H9 (cell line): ENCODE data around the gene GCNT3. TPM values are rescaled to one million over a fixed set of nuclear protein-coding genes. Genes with fewer than 3 reads are reported as not detected.

Source experiments
- DNase-seq: peaks from one replicate; pipeline ENCODE4 v3.0.0-alpha.2; 2017
- H2AFZ ChIP-seq: one replicate; pipeline ENCODE4 v1.6.1; 2013; ENCODE audit warnings: mild to moderate bottlenecking, low read length, control low read depth, moderate library complexity
- H2AK5ac ChIP-seq: 2 replicates; pipeline ENCODE4 v1.6.1; 2013; ENCODE audit warnings: low read length, control low read depth, mixed read lengths; ENCODE audit not compliant: insufficient read length
- H2BK120ac ChIP-seq: one replicate; pipeline ENCODE4 v1.6.1; 2013; ENCODE audit warnings: low read depth, mild to moderate bottlenecking, low read length, control low read depth, inconsistent platforms; ENCODE audit not compliant: poor library complexity, severe bottlenecking
- H2BK12ac ChIP-seq: 2 replicates; pipeline ENCODE4 v1.6.1; 2013; ENCODE audit warnings: low read length, control low read depth, mixed read lengths, low read depth; ENCODE audit not compliant: insufficient read length
- H2BK15ac ChIP-seq: 2 replicates; pipeline ENCODE4 v1.6.1; 2013; ENCODE audit warnings: low read depth, low read length, control low read depth
- H2BK20ac ChIP-seq: one replicate; pipeline ENCODE4 v1.6.1; 2013; ENCODE audit warnings: low read depth, mild to moderate bottlenecking, low read length, control low read depth, inconsistent platforms; ENCODE audit not compliant: poor library complexity, severe bottlenecking
- H2BK5ac ChIP-seq: 2 replicates; pipeline ENCODE4 v1.6.1; 2013; ENCODE audit warnings: low read length, control low read depth, mixed read lengths; ENCODE audit not compliant: insufficient read length
- H3K14ac ChIP-seq: 2 replicates; pipeline ENCODE4 v1.6.1; 2013; ENCODE audit warnings: low read length, control low read depth; ENCODE audit not compliant: insufficient read depth
- H3K18ac ChIP-seq: 2 replicates; pipeline ENCODE4 v1.6.1; 2013; ENCODE audit warnings: low read depth, mild to moderate bottlenecking, mixed read lengths, low read length, control low read depth; ENCODE audit not compliant: insufficient read length
- H3K23ac ChIP-seq: 2 replicates; pipeline ENCODE4 v1.6.1; 2013; ENCODE audit warnings: low read length, control low read depth, mixed read lengths, low read depth; ENCODE audit not compliant: insufficient read length
- H3K23me2 ChIP-seq: 2 replicates; pipeline ENCODE4 v1.6.1; 2013; ENCODE audit warnings: low read depth, mild to moderate bottlenecking, mixed read lengths, low read length, control low read depth; ENCODE audit not compliant: insufficient read length, poor library complexity, severe bottlenecking
- H3K27ac ChIP-seq: 2 replicates; pipeline ENCODE4 v1.5.1; 2013; ENCODE audit warnings: low read length, control low read depth, mixed read lengths, low read depth; ENCODE audit not compliant: insufficient read length
- H3K27me3 ChIP-seq: 2 replicates; pipeline ENCODE4 v1.6.1; 2013; ENCODE audit warnings: low read length, control low read depth, inconsistent platforms; ENCODE audit not compliant: insufficient read depth
- H3K4ac ChIP-seq: 2 replicates; pipeline ENCODE4 v1.6.1; 2013; ENCODE audit warnings: low read depth, mild to moderate bottlenecking, control low read depth, inconsistent platforms, low read length, moderate library complexity
- H3K4me1 ChIP-seq: 2 replicates; pipeline ENCODE4 v1.6.1; 2013; ENCODE audit warnings: low read length, control low read depth, inconsistent platforms; ENCODE audit not compliant: insufficient read depth
- H3K4me2 ChIP-seq: 2 replicates; pipeline ENCODE4 v1.6.1; 2013; ENCODE audit warnings: low read length, control low read depth, mixed read lengths; ENCODE audit not compliant: insufficient read length, insufficient read depth
- H3K56ac ChIP-seq: 2 replicates; pipeline ENCODE4 v1.6.1; 2013; ENCODE audit warnings: low read depth, mild to moderate bottlenecking, mixed read lengths, low read length, control low read depth; ENCODE audit not compliant: insufficient read length
- H3K79me1 ChIP-seq: 2 replicates; pipeline ENCODE4 v1.6.1; 2013; ENCODE audit warnings: low read depth, mild to moderate bottlenecking, moderate library complexity, low read length, control low read depth, inconsistent platforms; ENCODE audit not compliant: insufficient read depth, poor library complexity, severe bottlenecking
- H3K79me2 ChIP-seq: 2 replicates; pipeline ENCODE4 v1.6.1; 2013; ENCODE audit warnings: low read length, control low read depth, inconsistent platforms; ENCODE audit not compliant: insufficient read depth
- H3K9ac ChIP-seq: 2 replicates; pipeline ENCODE4 v1.6.1; 2013; ENCODE audit warnings: low read length, control low read depth, mixed read lengths; ENCODE audit not compliant: insufficient read length; ENCODE audit errors: extremely low read depth
- H3K9me3 ChIP-seq: one replicate; pipeline ENCODE4 v1.6.1; 2013; ENCODE audit warnings: low read depth, low read length, inconsistent platforms; ENCODE audit not compliant: control insufficient read depth
- H3T11ph ChIP-seq: one replicate; pipeline ENCODE4 v1.6.1; 2013; ENCODE audit warnings: mild to moderate bottlenecking, low read length, control low read depth, inconsistent platforms
- H4K20me1 ChIP-seq: one replicate; pipeline ENCODE4 v1.6.1; 2013; ENCODE audit not compliant: control insufficient read depth, insufficient read length, insufficient read depth
- H4K5ac ChIP-seq: 2 replicates; pipeline ENCODE4 v1.6.1; 2013; ENCODE audit warnings: low read depth, mild to moderate bottlenecking, mixed read lengths, low read length, control low read depth; ENCODE audit not compliant: insufficient read length
- H4K8ac ChIP-seq: replicated peaks from 2 replicates; pipeline ENCODE4 v1.6.1; 2013; ENCODE audit warnings: low read length, control low read depth, mixed read lengths, low read depth; ENCODE audit not compliant: insufficient read length
- H4K91ac ChIP-seq: 2 replicates; pipeline ENCODE4 v1.6.1; 2013; ENCODE audit warnings: low read depth, mild to moderate bottlenecking, moderate library complexity, mixed read lengths, low read length, control low read depth; ENCODE audit not compliant: insufficient read length
- H3K27ac Mint-ChIP-seq, 3 experiments: 2 replicates in 2 of 3; 3 replicates in 1 of 3; pipeline ENCODE4 v1.8.0; 2020 to 2021; ENCODE audit warnings: mixed read lengths in 3 of 3, mild to moderate bottlenecking in 1 of 3, moderate library complexity in 1 of 3
- H3K27me3 Mint-ChIP-seq: 2 replicates; pipeline ENCODE4 v1.8.0; 2021; ENCODE audit warnings: low read depth, mild to moderate bottlenecking, moderate library complexity, mixed read lengths
- H3K36me3 Mint-ChIP-seq, 3 experiments: 2 replicates in 2 of 3; 3 replicates in 1 of 3; pipeline ENCODE4 v1.8.0; 2020 to 2021; ENCODE audit warnings: low read depth in 3 of 3, mixed read lengths in 3 of 3; ENCODE audit not compliant: insufficient read depth in 1 of 3
- H3K4me1 Mint-ChIP-seq, 2 experiments: 2 replicates each; pipeline ENCODE4 v1.8.0; 2020; ENCODE audit warnings: mixed read lengths in 2 of 2
- H3K4me3 Mint-ChIP-seq, 2 experiments: 2 replicates in 1 of 2; 3 replicates in 1 of 2; pipeline ENCODE4 v1.8.0; 2020 to 2021; ENCODE audit warnings: mild to moderate bottlenecking in 2 of 2, mixed read lengths in 2 of 2, moderate library complexity in 1 of 2
- H3K9me3 Mint-ChIP-seq, 2 experiments: 2 replicates in 1 of 2; 3 replicates in 1 of 2; pipeline ENCODE4 v1.8.0; 2020; ENCODE audit warnings: mild to moderate bottlenecking in 2 of 2, mixed read lengths in 2 of 2, moderate library complexity in 1 of 2
- CTCF ChIP-seq: fragments of 200-600 bp; sonication (generic); conservative IDR thresholded peaks from 3 replicates; pipeline ENCODE4 v1.8.0; 2021; ENCODE audit warnings: antibody characterized with exemption, mild to moderate bottlenecking
- WGBS: extraction: QIAGEN DNeasy Blood & Tissue Kit; methylation state at CpG from one replicate; pipeline ENCODE4 v1.1.7; 2013; ENCODE audit warnings: missing lambda C conversion rate, low lambda C conversion rate, mixed read lengths; ENCODE audit not compliant: insufficient read length; ENCODE audit errors: extremely low coverage; 5-methylcytosine and 5-hydroxymethylcytosine counted together
- total RNA-seq: library from RNA; stranded (reverse); gene quantifications from 2 replicates; pipeline ENCODE4 v1.2.1, GENCODE V29; 2021

The GCNT3 gene
- total RNA-seq, 1 experiment from 2014 or later, result not detected

- Histone ChIP-seq H2BK5ac (no peak overlapping the region), H3K9ac (no peak overlapping the region), H4K8ac (no peak overlapping the region), H3K18ac (no peak overlapping the region), H2AFZ (no peak overlapping the region), H3K14ac (no peak overlapping the region), H3K9me3 (no peaks in the 10 kb centered on the region), H2BK12ac (no peak overlapping the region), H2BK120ac (no peak overlapping the region), H3K79me2 (peaks cover 8% of the 10 kb centered on the region; the same call in 1 of the 2 replicates), H3K27me3 (no peaks in the 10 kb centered on the region), H2AK5ac (no peak overlapping the region), H2BK20ac (no peak overlapping the region), H3K27ac (no peak overlapping the region), H4K91ac (no peak overlapping the region), H4K5ac (no peak overlapping the region), H3K23me2 (no peaks in the 10 kb centered on the region), H3K79me1 (peaks cover 10% of the 10 kb centered on the region), H3T11ph (no peak overlapping the region), H3K4ac (no peak overlapping the region), H3K4me2 (no peak overlapping the region), H3K56ac (no peak overlapping the region), H3K4me1 (peaks cover 3% of the 10 kb centered on the region; the same call in 1 of the 2 replicates), H2BK15ac (no peak overlapping the region), H4K20me1 (no peaks in the 10 kb centered on the region), H3K23ac (no peak overlapping the region)
- H3K4me1 Mint-ChIP-seq, result no peaks in the 10 kb centered on the region
- no peak overlapping the region for H3K4me3 Mint-ChIP-seq
- H3K36me3 Mint-ChIP-seq, result peaks cover 9 to 31% (median 12%) of the 10 kb centered on the region in 3 experiments; a peak in 5 of 7 replicates
- no peak for DNase-seq
- WGBS, result no CpG with 5 or more reads among the region's 1 CpG
- no peak for TF ChIP-seq CTCF
- H3K27me3 Mint-ChIP-seq, result no peaks in the 10 kb centered on the region
- no peak overlapping the region for H3K27ac Mint-ChIP-seq
- no peaks in the 10 kb centered on the region for H3K9me3 Mint-ChIP-seq
Measured at GRCh38 chr15:59659366-59659765, 47.8 kb downstream of the GCNT3 start.
